PC-9 (cell line): Measurements from ENCODE around the gene TCP11L2. TPM values are rescaled to one million over a fixed set of nuclear protein-coding genes. Genes with fewer than 3 reads are reported as not detected.

Source experiments
- BruUV-seq: library from RNA; stranded (reverse); fragments of 400-500 nt; replicated peaks from 2 replicates; lab custom pipeline; 2021; lab: Mats Ljungman, UMichigan
- CTCF ChIA-PET: fragments of 300-600 bp; sonication (Branson Sonifier 250); formaldehyde crosslinking; loops from one replicate; lab custom pipeline; 2022; ENCODE audit warnings: antibody characterized with exemption; lab: Charles Lee
- POLR2A ChIA-PET: fragments of 300-600 bp; sonication (Branson Sonifier 250); formaldehyde crosslinking; loops from one replicate; lab custom pipeline; 2022; ENCODE audit warnings: antibody characterized with exemption; ENCODE audit not compliant: unreplicated experiment; lab: Charles Lee
- DNase-seq, 2 experiments: peaks; one replicate each; pipeline versions ENCODE4 v3.0.0 to v3.0.0-alpha.2; 2015 to 2022; ENCODE audit warnings: mixed read lengths in 1 of 2
- H2AFZ ChIP-seq: fragments of 200-600 bp; sonication (generic); 2 replicates; pipeline ENCODE4 v1.8.1; 2017; ENCODE audit warnings: antibody characterized with exemption
- H3F3A ChIP-seq: fragments of 200-600 bp; sonication (generic); 2 replicates; pipeline ENCODE4 v1.8.1; 2017; ENCODE audit warnings: antibody characterized with exemption, mild to moderate bottlenecking, low read depth; ENCODE audit not compliant: insufficient read depth
- H3K27ac ChIP-seq: fragments of 200-600 bp; sonication (generic); 2 replicates; pipeline ENCODE4 v1.6.1; 2016; ENCODE audit warnings: mixed run types
- H3K27me3 ChIP-seq: fragments of 200-600 bp; sonication (generic); 2 replicates; pipeline ENCODE4 v1.6.1; 2016; ENCODE audit warnings: low read depth, mixed run types; ENCODE audit not compliant: insufficient read depth
- H3K36me3 ChIP-seq: fragments of 200-600 bp; sonication (generic); 2 replicates; pipeline ENCODE4 v1.6.1; 2016; ENCODE audit warnings: low read depth, mixed run types
- H3K4me1 ChIP-seq: fragments of 200-600 bp; sonication (generic); replicated peaks from 2 replicates; pipeline ENCODE4 v1.6.1; 2016; ENCODE audit warnings: mixed run types; ENCODE audit not compliant: insufficient read depth
- H3K4me2 ChIP-seq: fragments of 200-600 bp; sonication (generic); 2 replicates; pipeline ENCODE4 v1.6.1; 2017; ENCODE audit warnings: mixed run types
- H3K4me3 ChIP-seq: fragments of 200-600 bp; sonication (generic); 2 replicates; pipeline ENCODE4 v1.6.1; 2016; ENCODE audit warnings: mixed run types
- H3K79me2 ChIP-seq: fragments of 200-600 bp; sonication (generic); 2 replicates; pipeline ENCODE4 v1.6.1; 2017; ENCODE audit warnings: low read depth, mixed run types
- H3K9me2 ChIP-seq: fragments of 200-600 bp; sonication (generic); 2 replicates; pipeline ENCODE4 v1.8.1; 2017; ENCODE audit warnings: mild to moderate bottlenecking; ENCODE audit not compliant: insufficient read depth
- H3K9me3 ChIP-seq: fragments of 200-600 bp; sonication (generic); 2 replicates; pipeline ENCODE4 v1.8.1; 2016; ENCODE audit warnings: low read depth; ENCODE audit not compliant: insufficient read depth
- H4K20me1 ChIP-seq: fragments of 200-600 bp; sonication (generic); 2 replicates; pipeline ENCODE4 v1.8.1; 2017; ENCODE audit not compliant: insufficient read depth
- CTCF ChIP-seq: fragments of 200-600 bp; sonication (generic); conservative IDR thresholded peaks from 2 replicates; pipeline ENCODE4 v1.6.1; 2017; ENCODE audit warnings: mixed run types, antibody characterized with exemption, mild to moderate bottlenecking, moderate library complexity
- EZH2 ChIP-seq: fragments of 200-600 bp; sonication (generic); IDR thresholded peaks from 2 replicates; pipeline ENCODE4 v1.8.0; 2017; ENCODE audit warnings: antibody characterized with exemption, low read depth
- intact Hi-C: fragments of 100-400 bp; cut with micrococcal nuclease; formaldehyde crosslinking; loops from one replicate; pipeline ENCODE4 v1.10.0; 2022; ENCODE audit not compliant: unreplicated experiment
- total RNA-seq: library from RNA; stranded (reverse); gene quantifications from 2 replicates; pipeline ENCODE4 v1.2.3, GENCODE V29; 2021

The TCP11L2 gene
- total RNA-seq, 1 experiment from 2014 or later, result 34.6 TPM

GRCh38 chr12:106255952-106256351, 46.6 kb upstream of the TCP11L2 start:
- H3K36me3 ChIP-seq, result no peaks in the 10 kb centered on the region
- H3K4me3 ChIP-seq, result no peak overlapping the region
- no peak overlapping the region for H2AFZ ChIP-seq
- H3K79me2 ChIP-seq, result no peaks in the 10 kb centered on the region
- CTCF ChIA-PET, result no interaction called here
- no peak for TF ChIP-seq CTCF
- TF ChIP-seq EZH2, result no peak
- no peaks in the 10 kb centered on the region for H3K9me2 ChIP-seq
- intact Hi-C loops, result no loop called here
- no peaks in the 10 kb centered on the region for H3K27me3 ChIP-seq
- BruUV-seq, result no TSS peak
- DNase-seq, result no peak
- POLR2A ChIA-PET, result no interaction called here
- H3F3A ChIP-seq, result no peaks in the 10 kb centered on the region
- H3K27ac ChIP-seq, result no peak overlapping the region
- no peaks in the 10 kb centered on the region for H3K4me1 ChIP-seq
- H3K9me3 ChIP-seq, result no peaks in the 10 kb centered on the region
- no peak overlapping the region for H3K4me2 ChIP-seq
- no peaks in the 10 kb centered on the region for H4K20me1 ChIP-seq

GRCh38 chr12:106256524-106256923, 46.0 kb upstream of the TCP11L2 start:
- no peak overlapping the region for H2AFZ ChIP-seq
- no peaks in the 10 kb centered on the region for H3K36me3 ChIP-seq
- no peak overlapping the region for H3K4me2 ChIP-seq
- H3F3A ChIP-seq, result no peaks in the 10 kb centered on the region
- H3K27me3 ChIP-seq, result no peaks in the 10 kb centered on the region
- no peak overlapping the region for H3K27ac ChIP-seq
- no peaks in the 10 kb centered on the region for H3K79me2 ChIP-seq
- no peaks in the 10 kb centered on the region for H3K9me2 ChIP-seq
- TF ChIP-seq EZH2 (no peak), CTCF (no peak)
- H3K4me1 ChIP-seq, result no peaks in the 10 kb centered on the region
- no peaks in the 10 kb centered on the region for H3K9me3 ChIP-seq
- ChIA-PET CTCF (no interaction called here), POLR2A (no interaction called here)
- H3K4me3 ChIP-seq, result no peak overlapping the region
- H4K20me1 ChIP-seq, result no peaks in the 10 kb centered on the region
- intact Hi-C loops, result no loop called here
- no peak for DNase-seq
- no TSS peak for BruUV-seq

GRCh38 chr12:106258226-106258625, 44.3 kb upstream of the TCP11L2 start:
- H3K36me3 ChIP-seq, result no peaks in the 10 kb centered on the region
- no peak overlapping the region for H2AFZ ChIP-seq
- no TSS peak for BruUV-seq
- no peaks in the 10 kb centered on the region for H3K4me1 ChIP-seq
- H3K4me3 ChIP-seq, result no peak overlapping the region
- no peak for DNase-seq
- POLR2A ChIA-PET, result no interaction called here
- H3F3A ChIP-seq, result no peaks in the 10 kb centered on the region
- H4K20me1 ChIP-seq, result no peaks in the 10 kb centered on the region
- no peak overlapping the region for H3K4me2 ChIP-seq
- no peaks in the 10 kb centered on the region for H3K9me2 ChIP-seq
- CTCF ChIA-PET, result no interaction called here
- no peak overlapping the region for H3K27ac ChIP-seq
- no peaks in the 10 kb centered on the region for H3K27me3 ChIP-seq
- intact Hi-C loops, result no loop called here
- no peaks in the 10 kb centered on the region for H3K79me2 ChIP-seq
- no peak for TF ChIP-seq EZH2
- no peak for TF ChIP-seq CTCF
- H3K9me3 ChIP-seq, result no peaks in the 10 kb centered on the region
